Loucy (cell line): ENCODE measurements around the gene EPB42.

ENCODE experiments used
- H2AFZ ChIP-seq: fragments of 200-600 bp; sonication (generic); 2 replicates; pipeline ENCODE4 v1.6.0; 2016; ENCODE audit warnings: antibody characterized with exemption, mild to moderate bottlenecking, low read length, moderate library complexity
- H3F3A ChIP-seq: fragments of 200-600 bp; 2 replicates; pipeline ENCODE4 v1.6.0; 2016; ENCODE audit warnings: antibody characterized with exemption, low read depth, mild to moderate bottlenecking
- H3K27me3 ChIP-seq: fragments of 200-600 bp; sonication (generic); 2 replicates; pipeline ENCODE4 v1.6.1; 2014; ENCODE audit warnings: low read length, mild to moderate bottlenecking; ENCODE audit not compliant: insufficient read depth, poor library complexity, severe bottlenecking
- H3K36me3 ChIP-seq: fragments of 200-600 bp; sonication (generic); 2 replicates; pipeline ENCODE4 v1.6.1; 2016; ENCODE audit warnings: low read length; ENCODE audit not compliant: insufficient read depth
- H3K4me1 ChIP-seq: fragments of 200-600 bp; sonication (generic); 2 replicates; pipeline ENCODE4 v1.5.1; 2014; ENCODE audit warnings: low read length, mild to moderate bottlenecking; ENCODE audit not compliant: insufficient read depth, poor library complexity, severe bottlenecking
- H3K4me2 ChIP-seq: fragments of 200-600 bp; sonication (generic); 2 replicates; pipeline ENCODE4 v1.6.0; 2014; ENCODE audit warnings: antibody characterized with exemption, low read length, low read depth, mild to moderate bottlenecking; ENCODE audit not compliant: poor library complexity, severe bottlenecking
- H3K4me3 ChIP-seq: fragments of 200-600 bp; sonication (generic); 2 replicates; pipeline ENCODE4 v1.5.1; 2014; ENCODE audit warnings: low read length, mild to moderate bottlenecking, mixed read lengths; ENCODE audit not compliant: poor library complexity, severe bottlenecking
- H3K79me2 ChIP-seq: fragments of 200-600 bp; sonication (generic); 2 replicates; pipeline ENCODE4 v1.6.1; 2014; ENCODE audit warnings: low read length; ENCODE audit not compliant: insufficient read depth
- H3K9ac ChIP-seq: fragments of 200-600 bp; sonication (generic); 2 replicates; pipeline ENCODE4 v1.6.0; 2014; ENCODE audit warnings: mild to moderate bottlenecking, low read depth, low read length, moderate library complexity; ENCODE audit not compliant: poor library complexity, severe bottlenecking
- H3K9me2 ChIP-seq: fragments of 200-600 bp; sonication (generic); replicated peaks from 2 replicates; pipeline ENCODE4 v1.6.1; 2016; ENCODE audit warnings: low read depth, low read length, mixed read lengths
- H3K9me3 ChIP-seq: fragments of 200-600 bp; sonication (generic); 2 replicates; pipeline ENCODE4 v1.6.1; 2014; ENCODE audit warnings: mild to moderate bottlenecking, antibody characterized with exemption, low read length, low read depth; ENCODE audit not compliant: insufficient read depth
- H4K20me1 ChIP-seq: fragments of 200-600 bp; sonication (generic); 2 replicates; pipeline ENCODE4 v1.6.0; 2014; ENCODE audit warnings: antibody characterized with exemption, low read length, mild to moderate bottlenecking; ENCODE audit not compliant: insufficient read depth, poor library complexity, severe bottlenecking
- CTCF ChIP-seq: fragments of 200-600 bp; sonication (generic); conservative IDR thresholded peaks from 2 replicates; pipeline ENCODE4 v1.5.1; 2014; ENCODE audit warnings: mild to moderate bottlenecking, antibody characterized with exemption, low read length
- EZH2phosphoT487 ChIP-seq: fragments of 200-600 bp; IDR thresholded peaks from 2 replicates; pipeline ENCODE4 v1.6.1; 2018; ENCODE audit warnings: antibody characterized with exemption, mild to moderate bottlenecking, moderate library complexity, borderline replicate concordance

EPB42 gene

DNA sequence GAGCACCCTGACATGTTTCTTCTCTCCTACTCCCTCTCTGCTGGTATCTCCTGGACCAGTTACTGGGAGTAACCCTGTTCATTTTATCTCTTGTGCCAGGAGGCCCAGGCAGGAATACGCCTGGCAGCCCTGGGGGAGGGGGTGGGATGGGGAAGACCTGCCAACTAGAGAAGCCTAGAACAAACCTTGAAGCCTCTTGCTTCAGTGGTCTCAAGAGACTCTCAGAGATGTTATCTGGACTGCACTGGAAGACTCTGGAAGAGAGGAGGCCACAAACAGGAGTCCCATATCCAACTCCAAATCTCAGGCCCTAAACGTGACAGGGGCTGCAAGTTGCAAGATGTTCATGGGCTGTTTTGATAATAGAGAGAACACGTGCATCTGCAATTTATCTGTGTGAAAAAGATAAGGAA lies at the start of gene EPB42:
Gene EPB42, minus strand, starts transcription at position 28 of the 413 bp plus-strand sequence. CDS start 193 bp downstream, outside the sequence.
- Histone ChIP-seq H3K9me2 (no peaks in the 10 kb centered on the region), H3K27me3 (no peaks in the 10 kb centered on the region), H3K9me3 (no peaks in the 10 kb centered on the region), H4K20me1 (no peaks in the 10 kb centered on the region), H3K36me3 (no peaks in the 10 kb centered on the region), H3K79me2 (no peaks in the 10 kb centered on the region), H3K9ac (no peak within 1 kb of the TSS), H3K4me2 (no peak within 1 kb of the TSS), H2AFZ (no peak within 1 kb of the TSS), H3K4me1 (peaks cover 18% of the 10 kb centered on the region), H3F3A (no peaks in the 10 kb centered on the region), H3K4me3 (no peak within 1 kb of the TSS)
- TF ChIP-seq CTCF (no peak), EZH2phosphoT487 (no peak)

GRCh38 chr15:43270113-43270665 lies 49.4 kb upstream of the EPB42 start:
- no peaks in the 10 kb centered on the region for H3K9me2 ChIP-seq
- TF ChIP-seq CTCF, result no peak
- no peak for TF ChIP-seq EZH2phosphoT487
- H4K20me1 ChIP-seq, result no peaks in the 10 kb centered on the region
- peak overlapping the region; percentile 67 for H3K4me2 ChIP-seq
- peak overlapping the region; percentile 34; the same call in 1 of the 2 replicates for H2AFZ ChIP-seq
- 0 out of 2 replicates have a peak, but pooled peaks cover 4% of the 10 kb centered on the region for H3K9me3 ChIP-seq
- H3K4me1 ChIP-seq, result peaks cover 28% of the 10 kb centered on the region
- peaks cover 6% of the 10 kb centered on the region; the same call in 1 of the 2 replicates for H3F3A ChIP-seq
- peak overlapping the region; percentile 60 for H3K4me3 ChIP-seq
- H3K79me2 ChIP-seq, result no peaks in the 10 kb centered on the region
- H3K9ac ChIP-seq, result peak overlapping the region; percentile 68
- no peaks in the 10 kb centered on the region for H3K36me3 ChIP-seq
- no peaks in the 10 kb centered on the region for H3K27me3 ChIP-seq

DNA sequence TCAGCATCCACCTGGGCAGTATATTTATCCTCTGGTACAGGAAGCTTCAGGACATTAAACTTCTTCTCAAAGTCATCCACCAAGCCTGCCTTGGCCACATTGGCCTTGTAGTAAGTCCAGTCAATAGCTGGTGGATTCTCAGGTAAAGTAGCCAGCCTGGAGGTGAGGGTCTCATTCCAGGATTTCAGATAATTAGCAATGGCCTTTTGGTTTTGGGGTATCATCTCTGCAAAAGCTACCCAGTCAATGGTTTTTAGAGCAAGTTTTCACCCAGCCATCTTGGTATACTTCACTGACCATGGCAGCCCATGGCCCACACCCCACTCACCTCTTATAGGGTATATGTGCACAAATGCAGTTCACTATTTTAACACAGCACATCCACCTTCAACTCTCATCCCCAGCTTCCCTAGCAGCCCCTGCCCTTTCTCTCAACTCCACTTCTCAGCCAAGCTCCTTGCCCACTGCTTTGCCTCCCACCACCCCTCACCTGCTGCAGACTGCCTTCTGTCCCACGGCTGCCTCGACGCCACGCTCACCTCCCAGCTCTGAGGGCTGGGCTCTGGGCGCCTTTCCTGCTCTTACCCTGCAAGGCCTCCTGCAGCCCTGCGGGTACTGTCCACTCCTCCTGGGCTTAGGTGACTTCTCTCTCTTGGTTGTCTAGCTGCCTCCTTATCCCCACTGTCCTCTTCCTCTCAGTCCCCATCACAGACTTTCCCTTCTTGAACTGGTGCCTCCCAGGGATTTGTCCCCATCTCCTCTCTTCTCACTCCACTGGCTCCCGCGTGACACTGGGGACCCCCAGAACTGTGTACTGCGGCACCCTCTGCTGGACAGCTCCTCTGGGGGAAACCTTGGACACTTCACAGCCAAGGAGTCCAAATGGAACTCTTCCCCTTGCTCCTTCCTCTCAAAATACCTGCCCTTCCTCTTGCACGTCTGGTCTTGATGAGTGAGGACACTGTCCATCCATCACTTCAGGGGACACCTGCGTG lies 47.6 kb upstream of the EPB42 start:
- no peaks in the 10 kb centered on the region for H4K20me1 ChIP-seq
- H3K4me2 ChIP-seq, result no peak overlapping the region
- H3F3A ChIP-seq, result peaks cover 6% of the 10 kb centered on the region; the same call in 1 of the 2 replicates
- H3K36me3 ChIP-seq, result no peaks in the 10 kb centered on the region
- 0 out of 2 replicates have a peak, but pooled peaks cover 4% of the 10 kb centered on the region for H3K9me3 ChIP-seq
- peak; percentile 93 for TF ChIP-seq CTCF
- no peak for TF ChIP-seq EZH2phosphoT487
- H3K27me3 ChIP-seq, result no peaks in the 10 kb centered on the region
- H3K9me2 ChIP-seq, result no peaks in the 10 kb centered on the region
- H3K79me2 ChIP-seq, result no peaks in the 10 kb centered on the region
- no peak overlapping the region for H2AFZ ChIP-seq
- peaks cover 27% of the 10 kb centered on the region for H3K4me1 ChIP-seq
- no peak overlapping the region for H3K9ac ChIP-seq
- H3K4me3 ChIP-seq, result no peak overlapping the region
